ENCODE data around the gene MTUS2. TPM values are rescaled to one million over a fixed set of nuclear protein-coding genes. Genes with fewer than 3 reads are reported as not detected.

MTUS2 gene
- total and polyA plus RNA-seq, 2 of the 8 experiments (the other 6 are each of a cell fraction or from before 2014, with no cell fraction given), result 0.18 to 0.80 TPM

DNA sequence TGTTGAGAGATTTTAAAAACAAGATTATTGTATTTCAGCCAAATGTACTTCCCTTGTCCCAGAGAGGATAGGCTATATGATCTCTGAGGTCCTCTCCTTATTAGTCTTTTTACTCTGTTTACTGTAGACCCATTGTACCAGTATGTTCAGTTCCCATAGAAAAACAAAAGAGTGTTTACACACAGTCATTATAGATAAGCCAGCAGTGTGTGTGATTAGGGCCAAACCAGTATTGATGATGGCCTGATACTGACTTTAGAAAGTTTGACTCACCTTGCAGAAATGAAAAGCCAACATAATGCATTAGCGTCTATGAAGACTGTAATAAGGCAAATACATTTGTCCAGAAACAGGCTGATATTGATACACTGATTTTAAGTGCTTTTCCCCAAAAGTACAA, 6.2 kb downstream of the MTUS2 start:
- H3K4ac ChIP-seq (replicated peaks; ENCODE audit: insufficient read length, low read depth, low read length), result no peak overlapping the region
- ChIA-PET POLR2A (ENCODE audit: partially characterized antibody) (no interaction called here), CTCF (ENCODE audit: partially characterized antibody) (interaction anchor here (1.2 to 1.5 kb wide), 2 partner anchors 10 to 21 kb away, joined by 3 read pairs; no protein-coding TSS in a partner anchor)
- DNase-seq (ENCODE audit: low read depth in 1 of 2, low spot score in 2 of 2), result no peak
- no peak overlapping the region for H4K5ac ChIP-seq (ENCODE audit: insufficient read length, low read depth, low read length)
- H2AFZ ChIP-seq (ENCODE audit: low read length), result no peak overlapping the region
- no peak overlapping the region for H3K18ac ChIP-seq (ENCODE audit: extremely low read depth, low read length)
- H3K9ac ChIP-seq (replicated peaks in 1 of 4; ENCODE audit: extremely low read depth in 1 of 4, low read depth in 3 of 4, low read length in 3 of 4), result no peak overlapping the region
- no peaks in the 10 kb centered on the region for H3K4me1 ChIP-seq (replicated peaks in 1 of 4; ENCODE audit: control insufficient read depth in 3 of 4, insufficient read depth in 4 of 4, low read length in 3 of 4)
- no peaks in the 10 kb centered on the region for H4K20me1 ChIP-seq (replicated peaks in 1 of 2; ENCODE audit: control insufficient read depth in 1 of 2, insufficient read depth in 2 of 2, low read length in 2 of 2)
- no peaks in the 10 kb centered on the region for H3K79me2 ChIP-seq (ENCODE audit: control insufficient read depth in 1 of 2, insufficient read depth in 2 of 2, low read length in 2 of 2)
- no peak overlapping the region for H3K27ac ChIP-seq (ENCODE audit: low read depth, low read length)
- H2BK120ac ChIP-seq (replicated peaks; ENCODE audit: low read depth, low read length), result no peak overlapping the region
- H3K56ac ChIP-seq (replicated peaks; ENCODE audit: insufficient read length, low read depth, low read length), result no peak overlapping the region
- no peak overlapping the region for H3K4me3 ChIP-seq (ENCODE audit: extremely low read depth in 1 of 4, insufficient read depth in 2 of 4, low read depth in 3 of 4, low read length in 4 of 4)
- no peak for FAIRE-seq
- TF ChIP-seq CREB1 (IDR thresholded peaks at IDR 0.05), result no peak
- no peak for TF ChIP-seq GTF2F1 (IDR thresholded peaks at IDR 0.05; ENCODE audit: borderline replicate concordance, low read depth, low read length)
- no peak for TF ChIP-seq CHD2 (IDR thresholded peaks at IDR 0.05; ENCODE audit: low read length)
- TF ChIP-seq RNF2 (IDR thresholded peaks at IDR 0.05; ENCODE audit: borderline replicate concordance, low read depth, low read length, missing control alignments, poor library complexity, severe bottlenecking), result no peak
- TF ChIP-seq TBP (IDR thresholded peaks at IDR 0.05; ENCODE audit: low read depth, low read length), result no peak
- TF ChIP-seq, protein P1, sequence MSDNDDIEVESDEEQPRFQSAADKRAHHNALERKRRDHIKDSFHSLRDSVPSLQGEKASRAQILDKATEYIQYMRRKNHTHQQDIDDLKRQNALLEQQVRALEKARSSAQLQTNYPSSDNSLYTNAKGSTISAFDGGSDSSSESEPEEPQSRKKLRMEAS (IDR thresholded peaks at IDR 0.05), result no peak
- TF ChIP-seq PHF8 (conservative IDR thresholded peaks at IDR 0.05; ENCODE audit: low read depth, low read length), result no peak
- no peak for TF ChIP-seq SAP30 (IDR thresholded peaks at IDR 0.05; ENCODE audit: insufficient read depth, insufficient replicate concordance, low read length)
- no peak for TF ChIP-seq CTBP2 (IDR thresholded peaks at IDR 0.05; ENCODE audit: borderline replicate concordance, insufficient read depth, insufficient read length, low read length)
- no peak overlapping the region for H2BK12ac ChIP-seq (ENCODE audit: low read depth, low read length)
- H2BK20ac ChIP-seq (ENCODE audit: low read length), result no peak overlapping the region
- H2BK5ac ChIP-seq (ENCODE audit: low read depth, low read length), result no peak overlapping the region
- H3K9me3 ChIP-seq (ENCODE audit: insufficient read depth in 2 of 2, low read depth in 1 of 2, low read length in 1 of 2), result peaks cover 8 to 12% of the 10 kb centered on the region in 2 experiments
- H3K23me2 ChIP-seq (ENCODE audit: low read depth, low read length), result no peaks in the 10 kb centered on the region
- H3K23ac ChIP-seq (ENCODE audit: insufficient read length), result no peak overlapping the region
- H3K79me1 ChIP-seq (ENCODE audit: low read depth, low read length), result no peaks in the 10 kb centered on the region
- peaks cover 0 to 12% (median 11%) of the 10 kb centered on the region in 4 experiments; a peak in 5 of 7 replicates for H3K27me3 ChIP-seq (replicated peaks in 1 of 4; ENCODE audit: control insufficient read depth in 3 of 4, extremely low read depth in 1 of 4, insufficient read depth in 3 of 4, low read length in 3 of 4)
- H3K4me2 ChIP-seq (ENCODE audit: insufficient read depth in 1 of 2, low read depth in 2 of 2, low read length in 2 of 2), result no peak overlapping the region
- H2AK5ac ChIP-seq (ENCODE audit: low read depth, low read length), result no peak overlapping the region
- H2BK15ac ChIP-seq (ENCODE audit: low read length), result no peak overlapping the region
- H4K8ac ChIP-seq (ENCODE audit: extremely low read depth, insufficient read depth, low read length), result no peak overlapping the region
- whole genome bisulfite sequencing, 2 experiments (ENCODE audit: extremely low coverage in 1 of 2, insufficient coverage in 1 of 2, insufficient read length in 1 of 2, insufficient replicate concordance in 2 of 2, low coverage in 1 of 2, low lambda C conversion rate in 2 of 2, missing lambda C conversion rate in 1 of 2), result 79% methylated on average over 1 of the region's 1 CpG; no CpG with 5 or more reads in 1 of the 2 experiments
- no peak overlapping the region for H4K91ac ChIP-seq (replicated peaks; ENCODE audit: insufficient read length, low read length)
- no peak overlapping the region for H3K14ac ChIP-seq (ENCODE audit: insufficient read length)
- no peaks in the 10 kb centered on the region for H3K36me3 ChIP-seq (ENCODE audit: control insufficient read depth in 2 of 4, insufficient read depth in 4 of 4, low read length in 3 of 4)
